B cell (primary cell): ENCODE measurements around the gene IQCH. TPM values are rescaled to one million over a fixed set of nuclear protein-coding genes. Genes with fewer than 3 reads are reported as not detected.

Experiments used
- ATAC-seq: fragments of 200-7000 bp; cut with Tn5 transposase; one replicate; pipeline ENCODE4 v1.10.0; 2021; ENCODE audit warnings: low read depth, mild to moderate bottlenecking, moderate number of reproducible peaks, moderate library complexity
- CTCF ChIA-PET: fragments of 350-600 bp; sonication (Branson Sonifier 250); formaldehyde crosslinking; loops from one replicate; lab custom pipeline; 2021; ENCODE audit warnings: antibody characterized with exemption, inconsistent platforms; lab: Charles Lee
- POLR2A ChIA-PET: fragments of 350-600 bp; sonication (Branson Sonifier 250); formaldehyde crosslinking; loops from one replicate; lab custom pipeline; 2021; ENCODE audit warnings: antibody characterized with exemption; lab: Charles Lee
- DNase-seq: peaks from one replicate; pipeline ENCODE4 v3.0.0; 2013
- H2AFZ ChIP-seq: 2 replicates; pipeline ENCODE4 v1.6.1; 2012; ENCODE audit warnings: mild to moderate bottlenecking, low read depth, low read length; ENCODE audit not compliant: insufficient read depth, poor library complexity, severe bottlenecking
- H3K27ac ChIP-seq, 2 donors: 1 replicate in 1 of 2; 2 replicates in 1 of 2; pipeline ENCODE4 v1.5.1; 2012 to 2013; ENCODE audit warnings: low read length in 2 of 2, mild to moderate bottlenecking in 2 of 2, moderate library complexity in 1 of 2
- H3K27me3 ChIP-seq, 4 experiments: fragments of 200-600 bp in 1 of 4; sonication (generic) in 1 of 4; replicated peaks in 1 of 4; 1 replicate in 2 of 4; 2 replicates in 2 of 4; pipeline versions ENCODE4 v1.6.1 to v1.7.0; 2013 to 2016; ENCODE audit warnings: low read length in 3 of 4, mild to moderate bottlenecking in 2 of 4, mixed read lengths in 1 of 4, moderate library complexity in 1 of 4; ENCODE audit not compliant: insufficient read depth in 4 of 4, control insufficient read depth in 3 of 4; ENCODE audit errors: control extremely low read depth in 1 of 4
- H3K36me3 ChIP-seq, 2 experiments: replicated peaks in 1 of 2; 1 replicate in 1 of 2; 2 replicates in 1 of 2; pipeline versions ENCODE4 v1.6.1 to v1.7.1; 2013; ENCODE audit warnings: low read length in 1 of 2; ENCODE audit not compliant: insufficient read depth in 2 of 2, control insufficient read depth in 1 of 2; ENCODE audit errors: control extremely low read depth in 1 of 2, extremely low read depth in 1 of 2
- H3K4me1 ChIP-seq, 2 donors: fragments of 200-600 bp in 1 of 2; sonication (generic) in 1 of 2; 1 replicate in 1 of 2; 2 replicates in 1 of 2; pipeline versions ENCODE4 v1.5.1 to v1.6.1; 2013 to 2017; ENCODE audit warnings: low read length in 2 of 2; ENCODE audit not compliant: control insufficient read depth in 2 of 2, insufficient read depth in 2 of 2
- H3K4me2 ChIP-seq: replicated peaks from 2 replicates; pipeline ENCODE3; 2012; ENCODE audit warnings: mild to moderate bottlenecking, low read depth, low read length; ENCODE audit not compliant: poor library complexity, severe bottlenecking
- H3K4me3 ChIP-seq, 5 experiments: fragments of 200-600 bp in 1 of 5; sonication (generic) in 1 of 5; 1 replicate in 3 of 5; 2 replicates in 2 of 5; pipeline versions ENCODE4 v1.5.1 to v1.7.0; 2011 to 2016; ENCODE audit warnings: low read length in 4 of 5, mild to moderate bottlenecking in 4 of 5, low read depth in 2 of 5, control low read depth in 1 of 5, moderate library complexity in 1 of 5; ENCODE audit not compliant: insufficient read depth in 1 of 5; ENCODE audit errors: control extremely low read depth in 1 of 5, extremely low read depth in 1 of 5
- H3K79me2 ChIP-seq: fragments of 200-600 bp; sonication (generic); one replicate; pipeline ENCODE4 v1.6.0; 2016; ENCODE audit warnings: low read length; ENCODE audit not compliant: control insufficient read depth, insufficient read depth
- H3K9ac ChIP-seq: fragments of 200-600 bp; sonication (generic); 2 replicates; pipeline ENCODE4 v1.6.1; 2017; ENCODE audit warnings: mild to moderate bottlenecking, low read length, moderate library complexity
- H3K9me3 ChIP-seq, 3 donors: one replicate each; pipeline versions ENCODE4 v1.6.1 to v1.7.1; 2013; ENCODE audit warnings: low read length in 2 of 3; ENCODE audit not compliant: control insufficient read depth in 2 of 3, insufficient read depth in 1 of 3; ENCODE audit errors: control extremely low read depth in 1 of 3
- H4K20me1 ChIP-seq: 2 replicates; pipeline ENCODE4 v1.6.0; 2012; ENCODE audit warnings: mild to moderate bottlenecking, low read length; ENCODE audit not compliant: insufficient read depth, control insufficient read depth, poor library complexity, severe bottlenecking
- H3K27ac Mint-ChIP-seq: one replicate; pipeline ENCODE4 v1.8.0; 2021; ENCODE audit warnings: mixed read lengths
- H3K27me3 Mint-ChIP-seq: one replicate; pipeline ENCODE4 v1.8.0; 2021; ENCODE audit warnings: mixed read lengths
- H3K4me1 Mint-ChIP-seq: one replicate; pipeline ENCODE4 v1.8.0; 2021; ENCODE audit warnings: mixed read lengths
- H3K4me3 Mint-ChIP-seq: one replicate; pipeline ENCODE4 v1.8.0; 2021; ENCODE audit warnings: mixed read lengths
- H3K9me3 Mint-ChIP-seq: one replicate; pipeline ENCODE4 v1.8.0; 2022; ENCODE audit warnings: mixed read lengths; ENCODE audit not compliant: insufficient read depth
- CTCF ChIP-seq: fragments of 200-600 bp; IDR thresholded peaks from one replicate; pipeline ENCODE4 v1.8.0; 2022; ENCODE audit warnings: antibody characterized with exemption, mild to moderate bottlenecking
- EZH2 ChIP-seq: IDR thresholded peaks from 2 replicates; pipeline ENCODE4 v1.6.1; 2012; ENCODE audit warnings: borderline replicate concordance, low read depth, mild to moderate bottlenecking, moderate library complexity, low read length; ENCODE audit not compliant: insufficient read depth, poor library complexity, severe bottlenecking
- WGBS: methylation state at CpG from one replicate; pipeline ENCODE4 v1.1.5; 2013; ENCODE audit warnings: missing lambda C conversion rate; ENCODE audit not compliant: insufficient coverage; 5-methylcytosine and 5-hydroxymethylcytosine counted together
- intact Hi-C: fragments of 100-400 bp; cut with micrococcal nuclease; formaldehyde crosslinking; loops from one replicate; pipeline ENCODE4 v1.10.0; 2022
- polyA plus RNA-seq: library from polyadenylated mRNA; depleted of rRNA; stranded (reverse); fragments of >200 nt; gene quantifications from 2 replicates; pipeline ENCODE4 v1.2.3, GENCODE V29; 2012
- total RNA-seq, 2 donors: library from RNA; stranded (reverse); fragments of 120-200 nt in 1 of 2; gene quantifications; 1 replicate in 1 of 2; 2 replicates in 1 of 2; pipeline versions ENCODE4 v1.2.3 to v1.2.4, GENCODE V29; 2013 to 2022

Gene IQCH
- total and polyA plus RNA-seq, 2 donors (not counting 1 experiment from before 2014, with no cell fraction given), result 1.6 TPM; not detected in 1

DNA sequence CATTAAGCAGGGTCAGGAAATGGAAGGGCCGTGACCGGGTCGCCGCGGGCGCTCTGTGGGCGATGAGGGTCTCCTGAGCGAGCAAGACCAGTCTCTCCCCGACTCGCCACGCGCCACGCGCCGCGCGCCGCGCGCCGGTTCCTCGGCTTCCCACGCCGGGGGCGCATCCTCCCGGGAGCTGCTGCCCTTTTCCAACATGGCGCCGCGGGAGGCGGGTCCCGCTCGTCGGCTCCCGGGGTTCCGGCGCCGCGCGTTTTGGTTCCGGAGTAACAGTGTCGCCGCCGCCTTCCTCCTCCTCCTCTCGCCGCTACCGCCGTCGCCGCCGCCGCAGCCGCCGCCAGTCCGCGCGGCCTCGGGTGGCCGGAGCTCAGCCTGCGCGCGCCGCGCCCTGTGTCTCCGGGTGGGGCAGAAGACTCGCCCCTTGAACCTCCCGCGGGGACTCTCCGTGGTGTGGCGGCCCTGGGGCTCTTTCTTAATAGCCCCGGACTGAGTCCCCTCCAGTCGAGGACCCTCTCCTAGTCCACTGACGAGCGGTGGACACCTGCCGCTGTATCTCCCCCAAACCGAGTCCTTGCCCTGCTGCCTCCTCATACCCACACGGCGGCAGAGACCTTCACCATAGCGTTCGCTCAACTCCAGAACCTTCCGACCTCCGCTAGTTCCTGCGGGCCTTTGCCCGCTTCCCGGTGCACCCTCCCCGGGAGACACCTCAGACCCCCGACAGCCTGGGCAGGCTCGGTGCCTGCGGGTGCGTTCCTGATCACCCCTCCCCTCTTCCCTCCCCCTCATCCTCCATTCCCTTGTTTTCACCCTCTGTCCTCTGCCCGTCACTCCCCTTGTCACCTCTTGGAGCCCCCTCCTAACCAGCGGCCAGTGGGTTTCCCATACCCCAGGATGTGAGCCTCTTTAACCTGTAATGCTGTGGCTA lies 288.1 kb downstream of the IQCH start, which contains the start of gene MAP2K5:
Gene MAP2K5 (plus strand): TSS at position 284 of the 928 bp plus-strand sequence. CDS start 633 bp downstream, at position 917.
- Histone ChIP-seq H3K36me3 (no peaks in the 10 kb centered on the region), H4K20me1 (no peaks in the 10 kb centered on the region), H3K9me3 (no peaks in the 10 kb centered on the region), H3K27me3 (peaks cover 0 to 6% (median 3%) of the 10 kb centered on the region in 4 experiments), H2AFZ (peak within 1 kb of the TSS; percentile 85), H3K4me1 (peaks cover 25 to 28% of the 10 kb centered on the region in 2 donors), H3K79me2 (peaks cover 3% of the 10 kb centered on the region), H3K4me2 (peak within 1 kb of the TSS; percentile 93), H3K27ac (peak within 1 kb of the TSS; percentile 79 to 83), H3K9ac (peak within 1 kb of the TSS; percentile 80), H3K4me3 (peak within 1 kb of the TSS; percentile 78 to 99 (median 83))
- no peaks in the 10 kb centered on the region for H3K9me3 Mint-ChIP-seq
- peak within 1 kb of the TSS; percentile 93 for H3K27ac Mint-ChIP-seq
- intact Hi-C loops, result loop anchor here (1.0 to 5.0 kb wide), 5 partner anchors 21 to 735 kb away; partner anchors contain the start of genes C15orf61, FEM1B and RNU6-1
- peaks cover 5% of the 10 kb centered on the region for H3K27me3 Mint-ChIP-seq
- TF ChIP-seq CTCF (no peak), EZH2 (no peak)
- peaks cover 51% of the 10 kb centered on the region for H3K4me1 Mint-ChIP-seq
- H3K4me3 Mint-ChIP-seq, result peak within 1 kb of the TSS; percentile 91
- WGBS, result under 1% methylated on average over 91 of the region's 91 CpGs
- peak; percentile 80 for ATAC-seq
- DNase-seq, result peak; percentile 85
- POLR2A ChIA-PET, result interaction anchor here (0.6 to 2.4 kb wide), 4 partner anchors 22 to 298 kb away, joined by 3 to 21 read pairs (median 4); partner anchors contain the start of gene C15orf61
- CTCF ChIA-PET, result interaction anchor here (0.7 to 1.2 kb wide), 4 partner anchors 19 to 241 kb away, joined by 3 to 4 read pairs (median 3); no protein-coding TSS in a partner anchor
